K562 (cell line): ENCODE data around the gene PTPN11. TPM values are rescaled to one million over a fixed set of nuclear protein-coding genes. Genes with fewer than 3 reads are reported as not detected.

Experiments
- ATAC-seq: fragments of 200-7000 bp; cut with Tn5 transposase; 3 replicates; pipeline ENCODE4 v1.9.1; 2020; ENCODE audit warnings: moderate library complexity
- BruUV-seq: library from RNA; stranded (reverse); fragments of 400-500 nt; replicated peaks from 2 replicates; lab custom pipeline; 2021; lab: Mats Ljungman, UMichigan
- CTCF ChIA-PET: fragments of 300-600 bp; formaldehyde crosslinking; extraction: SDS; loops from one replicate; lab custom pipeline; 2021; ENCODE audit warnings: low intra/inter-chr PET ratio; lab: Yijun Ruan, JAX
- POLR2A ChIA-PET: fragments of 300-600, 350-650 bp; sonication (Branson Sonifier 250); formaldehyde crosslinking; extraction: SDS; loops from one replicate; lab custom pipeline; 2021; ENCODE audit warnings: antibody characterized with exemption, inconsistent platforms; lab: Yijun Ruan, JAX
- DNase-seq, 4 experiments: peaks; one replicate each; pipeline versions ENCODE4 v3.0.0 to v3.0.0-alpha.2; 2011 to 2018; ENCODE audit warnings: low spot score in 3 of 4, mixed read lengths in 3 of 4; ENCODE audit errors: extremely low read depth in 1 of 4
- FAIRE-seq: peaks from 2 replicates; lab custom pipeline; 2011; peaks lifted over from hg19 to GRCh38; lab: Jason Lieb, UNC
- H2AFZ ChIP-seq: 2 replicates; pipeline ENCODE4 v1.6.0; 2011; ENCODE audit warnings: low read depth, low read length, control low read depth, inconsistent platforms
- H3K27ac ChIP-seq: fragments of 200-600 bp; 3 replicates; pipeline ENCODE4 v1.8.0; 2011; ENCODE audit warnings: low read depth, mild to moderate bottlenecking, control low read depth, inconsistent platforms, low read length, moderate library complexity, mixed read lengths; ENCODE audit errors: extremely low read depth
- H3K27me3 ChIP-seq, 2 experiments: fragments of 300-600 bp in 1 of 2; 2 replicates in 1 of 2; 3 replicates in 1 of 2; pipeline versions ENCODE4 v1.6.0 to v1.8.0; 2011; ENCODE audit warnings: inconsistent platforms in 2 of 2, low read length in 2 of 2, mild to moderate bottlenecking in 1 of 2, mixed read lengths in 1 of 2, moderate library complexity in 1 of 2; ENCODE audit not compliant: control insufficient read depth in 2 of 2, insufficient read depth in 2 of 2
- H3K36me3 ChIP-seq: fragments of 300-600 bp; 3 replicates; pipeline ENCODE4 v1.8.0; 2011; ENCODE audit warnings: mild to moderate bottlenecking, low read length, inconsistent platforms; ENCODE audit not compliant: control insufficient read depth, insufficient read depth
- H3K4me1 ChIP-seq, 2 experiments: fragments of 200-600 bp in 1 of 2; replicated peaks in 1 of 2; 2 replicates in 1 of 2; 3 replicates in 1 of 2; pipeline versions ENCODE4 v1.5.1 to v1.8.0; 2011; ENCODE audit warnings: inconsistent platforms in 2 of 2, low read length in 2 of 2, mild to moderate bottlenecking in 1 of 2, mixed read lengths in 1 of 2, moderate library complexity in 1 of 2; ENCODE audit not compliant: control insufficient read depth in 2 of 2, insufficient read depth in 2 of 2
- H3K4me2 ChIP-seq: 2 replicates; pipeline ENCODE4 v1.6.1; 2011; ENCODE audit warnings: low read length, control low read depth, inconsistent platforms, mixed read lengths; ENCODE audit not compliant: insufficient read depth
- H3K4me3 ChIP-seq: fragments of 200-600 bp; sonication (generic), shearing (Covaris generic); 2 replicates; pipeline ENCODE4 v1.5.1; 2016; ENCODE audit warnings: control low read depth, inconsistent platforms
- H3K79me2 ChIP-seq: fragments of 200-600 bp; 3 replicates; pipeline ENCODE4 v1.8.0; 2011; ENCODE audit warnings: low read length, inconsistent platforms; ENCODE audit not compliant: control insufficient read depth, insufficient read depth
- H3K9ac ChIP-seq, 2 experiments: 2 replicates each; pipeline versions ENCODE4 v1.6.0 to v1.6.1; 2011; ENCODE audit warnings: low read depth in 2 of 2, low read length in 2 of 2, control low read depth in 1 of 2, inconsistent platforms in 1 of 2, mild to moderate bottlenecking in 1 of 2, mixed read lengths in 1 of 2; ENCODE audit not compliant: insufficient read depth in 1 of 2
- H3K9me1 ChIP-seq: one replicate; pipeline ENCODE4 v1.6.0; 2011; ENCODE audit warnings: inconsistent platforms, mild to moderate bottlenecking, low read length, moderate library complexity; ENCODE audit not compliant: control insufficient read depth, insufficient read depth
- H3K9me3 ChIP-seq: replicated peaks from 2 replicates; pipeline ENCODE4 v1.5.1; 2011; ENCODE audit warnings: low read depth, low read length, inconsistent platforms; ENCODE audit not compliant: control insufficient read depth, insufficient read depth
- H4K20me1 ChIP-seq: replicated peaks from 2 replicates; pipeline ENCODE4 v1.6.1; 2011; ENCODE audit warnings: low read length, inconsistent platforms, mixed read lengths; ENCODE audit not compliant: control insufficient read depth, insufficient read depth
- ARID1B ChIP-seq: fragments of 450-650 bp; IDR thresholded peaks from 2 replicates; pipeline ENCODE4 v1.6.1; 2016; ENCODE audit warnings: antibody characterized with exemption, mild to moderate bottlenecking, inconsistent platforms
- ARID2 ChIP-seq: fragments of 450-650 bp; IDR thresholded peaks from 2 replicates; pipeline ENCODE4 v1.6.1; 2017; ENCODE audit warnings: antibody characterized with exemption, mild to moderate bottlenecking
- ATF4 ChIP-seq: fragments of 450-650 bp; formaldehyde crosslinking; IDR thresholded peaks from 2 replicates; pipeline ENCODE4 v1.4.0; 2022; ENCODE audit warnings: mild to moderate bottlenecking, moderate library complexity
- CREBBP ChIP-seq: IDR thresholded peaks from one replicate; pipeline ENCODE4 v1.6.1; 2012; ENCODE audit warnings: low read depth, mild to moderate bottlenecking, control low read depth, inconsistent platforms, low read length
- GTF2F1 ChIP-seq: IDR thresholded peaks from 2 replicates; pipeline ENCODE4 v1.6.1; 2011; ENCODE audit warnings: low read depth, low read length, improper control_type of control experiment
- HLTF ChIP-seq: fragments of 450-650 bp; IDR thresholded peaks from 2 replicates; pipeline ENCODE4 v1.6.1; 2016
- MXI1 ChIP-seq: IDR thresholded peaks from 2 replicates; pipeline ENCODE4 v1.6.1; 2011; ENCODE audit warnings: low read depth, mild to moderate bottlenecking, improper control_type of control experiment, low read length
- MYC ChIP-seq, 2 experiments: fragments of 250-450 bp in 1 of 2; sonication (Bioruptor Pico) in 1 of 2; IDR thresholded peaks; 2 replicates each; pipeline versions ENCODE4 v1.5.1 to v1.6.1; 2012 to 2021; ENCODE audit warnings: low read depth in 2 of 2, borderline replicate concordance in 1 of 2, improper control_type of control experiment in 1 of 2, low read length in 1 of 2, mild to moderate bottlenecking in 1 of 2, moderate library complexity in 1 of 2
- NFYB ChIP-seq: IDR thresholded peaks from 2 replicates; pipeline ENCODE4 v1.6.1; 2011; ENCODE audit warnings: mild to moderate bottlenecking, moderate library complexity; ENCODE audit not compliant: insufficient read length; ENCODE audit errors: extremely low read depth
- NONO ChIP-seq, 2 experiments: fragments of 200-400 bp in 1 of 2; fragments of 450-650 bp in 1 of 2; formaldehyde crosslinking in 1 of 2; IDR thresholded peaks; 2 replicates each; pipeline ENCODE4 v1.6.1; 2017; ENCODE audit warnings: low read depth in 2 of 2, mild to moderate bottlenecking in 2 of 2, moderate library complexity in 2 of 2, low read length in 1 of 2
- PPARD ChIP-seq: fragments of 250-450 bp; sonication (Bioruptor Pico); IDR thresholded peaks from 2 replicates; pipeline ENCODE4 v1.8.0; 2022; ENCODE audit warnings: inconsistent platforms, mild to moderate bottlenecking, moderate library complexity
- PRMT5 ChIP-seq: sonication (generic); formaldehyde crosslinking; IDR thresholded peaks from 2 replicates; pipeline ENCODE4 v1.5.0; 2020; ENCODE audit warnings: missing genetic modification reagents
- RAD21 ChIP-seq, 2 experiments: fragments of 250-450 bp in 1 of 2; fragments of 450-650 bp in 1 of 2; sonication (Bioruptor Pico) in 1 of 2; formaldehyde crosslinking in 1 of 2; IDR thresholded peaks in 1 of 2; conservative IDR thresholded peaks in 1 of 2; 2 replicates each; pipeline versions ENCODE4 v1.4.0 to v1.8.0; 2020 to 2022; ENCODE audit warnings: mild to moderate bottlenecking in 2 of 2, moderate library complexity in 1 of 2
- RB1 ChIP-seq: fragments of 450-650 bp; IDR thresholded peaks from 2 replicates; pipeline ENCODE4 v1.6.1; 2017; ENCODE audit warnings: low read depth, mild to moderate bottlenecking
- SNAPC5 ChIP-seq: fragments of 250-450 bp; sonication (Bioruptor Pico); IDR thresholded peaks from 2 replicates; pipeline ENCODE4 v1.8.0; 2021; ENCODE audit warnings: moderate library complexity, mild to moderate bottlenecking, inconsistent platforms
- XRCC5 ChIP-seq: fragments of 200-400 bp; formaldehyde crosslinking; IDR thresholded peaks from 2 replicates; pipeline ENCODE4 v1.6.1; 2017; ENCODE audit warnings: low read depth, mild to moderate bottlenecking, low read length
- ZBTB7A ChIP-seq: IDR thresholded peaks from 2 replicates; pipeline ENCODE4 v1.6.1; 2011; ENCODE audit warnings: low read depth, mild to moderate bottlenecking, low read length, moderate library complexity, borderline replicate concordance; ENCODE audit not compliant: control insufficient read depth
- ZEB2 ChIP-seq: fragments of 450-650 bp; IDR thresholded peaks from 2 replicates; pipeline ENCODE4 v1.6.1; 2016
- ZNF140 ChIP-seq: fragments of 250-450 bp; sonication (Bioruptor Pico); IDR thresholded peaks from 2 replicates; pipeline ENCODE4 v1.8.0; 2021; ENCODE audit warnings: moderate library complexity, mild to moderate bottlenecking, inconsistent platforms
- ZNF3 ChIP-seq: fragments of 250-450 bp; sonication (Bioruptor Pico); IDR thresholded peaks from 2 replicates; pipeline ENCODE4 v1.5.0; 2021; ENCODE audit warnings: mild to moderate bottlenecking, moderate library complexity
- ZNF561 ChIP-seq: fragments of 450-650 bp; formaldehyde crosslinking; conservative IDR thresholded peaks from 2 replicates; pipeline ENCODE4 v1.4.0; 2020; ENCODE audit warnings: mild to moderate bottlenecking, moderate library complexity
- ZNF584 ChIP-seq: fragments of 200-800 bp; sonication (Bioruptor generic); IDR thresholded peaks from 2 replicates; pipeline ENCODE4 v1.6.1; 2016; ENCODE audit warnings: low read depth, mild to moderate bottlenecking, missing genetic modification characterization, missing compliant biosample characterization
- ZNF75A ChIP-seq: fragments of 450-650 bp; formaldehyde crosslinking; IDR thresholded peaks from 2 replicates; pipeline ENCODE4 v1.4.0; 2020; ENCODE audit warnings: mild to moderate bottlenecking
- WGBS: fragments of 100-300 bp; shearing (Covaris generic); methylation state at CpG from one replicate; pipeline ENCODE4 v1.1.6; 2016; ENCODE audit warnings: low coverage, mixed read lengths; ENCODE audit not compliant: insufficient coverage; ENCODE audit errors: missing lambda C conversion rate; 5-methylcytosine and 5-hydroxymethylcytosine counted together
- in situ Hi-C: fragments of 300-500 bp; cut with MboI; formaldehyde crosslinking; loops from 4 replicates; pipeline ENCODE4 v1.15.0; 2018; ENCODE audit warnings: inconsistent platforms, mixed read lengths
- intact Hi-C: fragments of 100-400 bp; cut with micrococcal nuclease; formaldehyde crosslinking; loops from 2 replicates; pipeline ENCODE4 v1.14.2; 2022
- polyA plus RNA-seq, 8 experiments: library from polyadenylated mRNA; depleted of rRNA in 4 of 8; stranded (reverse) in 5 of 8; unstranded in 3 of 8; fragments of >200 nt; fragmentation: Nextera tagmentation in 2 of 8; fragmentation: Illumina TruSeq in 1 of 8; extraction: Ambion mirVana in 2 of 8; extraction: Trizol in 1 of 8; gene quantifications; 2 replicates each; pipeline versions ENCODE4 v1.2.1 to v1.2.3, GENCODE V29; 2011 to 2014; ENCODE audit warnings: inconsistent platforms in 1 of 8, missing spikeins in 1 of 8
- total RNA-seq, 7 experiments: library from RNA; depleted of rRNA in 6 of 7; stranded (reverse); fragments of >200 nt in 6 of 7; fragmentation: Illumina TruSeq in 2 of 7; extraction: Trizol in 2 of 7; gene quantifications; 2 replicates each; pipeline versions ENCODE4 v1.2.1 to v1.2.3, GENCODE V29; 2011 to 2021; ENCODE audit warnings: low replicate concordance in 1 of 7

PTPN11 gene
- total and polyA plus RNA-seq, 9 of the 15 experiments (the other 6 are each of a cell fraction or from before 2014, with no cell fraction given) = 22.5 to 126 (median 79.7) TPM

- TF ChIP-seq ZNF3 (CRISPR knock-in tag) (no peak), GTF2F1 (no peak), RB1 (no peak), MXI1 (no peak), ZNF584 (CRISPR knock-in tag) (no peak), ATF4 (CRISPR knock-in tag) (no peak), ZNF75A (CRISPR knock-in tag) (no peak), ZBTB7A (no peak), ARID2 (no peak), SNAPC5 (CRISPR knock-in tag) (no peak)
Measured at GRCh38 chr12:112479413-112479812, 60.7 kb downstream of the PTPN11 start (continued).

GRCh38 chr12:112480931-112481330 lies 62.2 kb downstream of the PTPN11 start:
- Histone ChIP-seq H3K4me3 (no peak overlapping the region), H3K4me1 (no peaks in the 10 kb centered on the region), H3K27ac (no peak overlapping the region), H3K9me3 (no peaks in the 10 kb centered on the region), H3K4me2 (no peak overlapping the region), H2AFZ (no peak overlapping the region), H3K9ac (no peak overlapping the region), H3K27me3 (no peaks in the 10 kb centered on the region), H4K20me1 (no peaks in the 10 kb centered on the region), H3K9me1 (no peaks in the 10 kb centered on the region), H3K79me2 (no peaks in the 10 kb centered on the region), H3K36me3 (peaks cover 89% of the 10 kb centered on the region)
- ChIA-PET POLR2A (interaction anchor here (0.5 to 1.3 kb wide), 2 partner anchors 23 to 24 kb away, joined by 3 read pairs; no protein-coding TSS in a partner anchor), CTCF (no interaction called here)
- DNase-seq = no peak
- no peak for ATAC-seq
- no TSS peak for BruUV-seq
- WGBS = 76% methylated on average over 4 of the region's 4 CpGs
- in situ Hi-C loops = no loop called here
- no peak for FAIRE-seq
- intact Hi-C loops = no loop called here
- no peak for TF ChIP-seq NONO (IDR thresholded peaks at IDR 0.05; ENCODE audit: low read depth in 2 of 2, low read length in 1 of 2)
- no peak for TF ChIP-seq XRCC5
- no peak for TF ChIP-seq PRMT5 (CRISPR knock-in tag)
- no peak for TF ChIP-seq PPARD
- no peak for TF ChIP-seq MYC (IDR thresholded peaks at IDR 0.05; ENCODE audit: low read depth, low read length)
- TF ChIP-seq MYC (CRISPR knock-in tag; IDR thresholded peaks at IDR 0.05; ENCODE audit: borderline replicate concordance, low read depth) = no peak
- no peak for TF ChIP-seq CREBBP
- no peak for TF ChIP-seq ZEB2
- no peak for TF ChIP-seq RAD21 (CRISPR knock-in tag; conservative IDR thresholded peaks at IDR 0.05 in 1 of 2, IDR thresholded peaks at IDR 0.05 in 1 of 2)
- TF ChIP-seq HLTF = no peak
- no peak for TF ChIP-seq ARID1B
- TF ChIP-seq ZNF140 (CRISPR knock-in tag) = no peak
- TF ChIP-seq ZNF561 (CRISPR knock-in tag) = no peak
- no peak for TF ChIP-seq NFYB
